Stimulated activated CD8-positive, alpha-beta memory T cell treated with anti-CD3 and anti-CD28 coated beads, Interleukin-2, amount 100 ng/mL, for 48 hours (primary cell): ENCODE data around the gene UCMA.

Experiments
- DNase-seq, 2 donors: peaks; one replicate each; pipeline ENCODE4 v3.0.0-alpha.2; 2020; ENCODE audit warnings: low read depth in 2 of 2

UCMA gene

GRCh38 chr10:13187135-13187534, 47.0 kb downstream of the UCMA start:
- no peak for DNase-seq

GRCh38 chr10:13184730-13185514, 49.3 kb downstream of the UCMA start:
- no peak for DNase-seq

- DNase-seq: no peak
These were observed 49.9 kb downstream of the UCMA start for GRCh38 chr10:13184276-13184675.

DNA sequence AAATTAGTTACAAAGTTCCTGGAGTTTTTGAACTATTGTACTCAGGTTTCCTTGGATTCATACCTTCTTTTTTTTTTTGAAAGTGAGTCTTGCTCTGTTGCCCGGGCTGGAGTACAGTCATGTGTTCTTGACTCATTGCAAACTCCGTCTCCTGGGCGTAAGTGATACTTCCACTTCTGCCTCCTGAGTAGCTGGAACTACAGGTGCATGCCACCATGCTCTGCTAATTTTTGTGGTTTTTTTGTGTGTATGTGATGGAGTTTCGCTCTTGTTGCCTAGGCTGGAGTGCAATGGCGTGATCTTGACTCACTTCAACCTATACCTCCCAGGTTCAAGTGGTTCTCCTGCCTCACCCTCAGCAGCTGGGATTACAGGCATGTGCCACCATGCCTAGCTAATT, 50.5 kb downstream of the UCMA start:
- no peak for DNase-seq

DNA sequence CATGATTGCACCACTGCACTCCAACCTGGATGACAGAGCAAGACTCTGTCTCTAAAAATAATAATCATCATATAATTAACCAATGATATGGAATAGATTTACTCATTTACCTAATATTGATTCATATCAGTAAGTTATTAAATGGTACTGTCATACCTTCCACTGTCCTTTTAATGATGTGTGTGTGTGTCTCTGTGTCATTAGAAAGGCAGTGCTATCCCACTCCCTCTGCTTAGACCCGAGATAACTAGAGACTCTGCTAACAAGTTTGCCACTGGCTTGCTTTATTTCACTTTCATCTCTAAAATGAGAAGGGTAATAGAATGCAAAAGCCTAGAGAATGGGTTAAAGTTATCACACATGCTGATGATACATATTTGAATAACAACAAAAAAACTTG, 51.8 kb downstream of the UCMA start:
- DNase-seq: no peak

DNA sequence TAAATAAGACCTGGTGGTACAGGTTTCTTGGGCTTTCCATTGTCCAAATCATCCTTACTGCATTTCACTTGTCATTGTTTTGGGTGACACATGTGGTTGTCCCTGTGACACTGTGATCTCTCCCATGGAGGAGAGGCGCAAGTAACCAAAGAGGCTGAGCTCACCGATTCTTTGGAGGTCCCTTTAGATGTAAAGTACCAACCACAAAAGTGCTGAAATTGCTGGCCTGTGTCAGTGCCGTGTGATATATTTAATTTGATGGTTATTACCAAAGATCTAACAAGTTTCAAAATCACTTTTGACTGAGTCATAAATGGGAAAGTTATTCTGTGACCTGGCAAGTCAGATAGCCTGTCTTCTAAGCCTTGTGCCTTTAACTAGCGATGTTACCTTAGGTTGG, 53.4 kb downstream of the UCMA start:
- DNase-seq: peak in 1 of 2 donors; percentile 4

DNA sequence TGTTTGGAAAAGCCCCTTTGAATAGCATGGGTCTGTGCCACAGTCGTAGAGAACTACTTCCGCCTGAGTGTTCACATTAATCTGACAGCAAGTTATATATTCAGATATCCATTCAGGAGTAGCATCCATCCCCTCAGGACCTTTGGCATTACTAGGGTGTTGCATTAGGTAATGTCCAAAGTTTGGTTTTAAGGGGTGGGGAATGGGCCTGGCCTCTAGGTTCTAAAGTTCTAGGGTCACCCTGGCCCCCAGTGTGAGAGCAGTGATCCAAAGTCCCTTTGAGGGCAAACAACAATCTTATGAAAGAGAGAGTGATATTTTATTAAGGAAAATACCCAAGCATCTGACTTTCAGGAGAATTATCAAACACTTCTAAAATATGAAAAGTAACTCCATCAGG, 60.6 kb downstream of the UCMA start:
- no peak for DNase-seq
